ENCODE measurements around the gene SHB.

DNA sequence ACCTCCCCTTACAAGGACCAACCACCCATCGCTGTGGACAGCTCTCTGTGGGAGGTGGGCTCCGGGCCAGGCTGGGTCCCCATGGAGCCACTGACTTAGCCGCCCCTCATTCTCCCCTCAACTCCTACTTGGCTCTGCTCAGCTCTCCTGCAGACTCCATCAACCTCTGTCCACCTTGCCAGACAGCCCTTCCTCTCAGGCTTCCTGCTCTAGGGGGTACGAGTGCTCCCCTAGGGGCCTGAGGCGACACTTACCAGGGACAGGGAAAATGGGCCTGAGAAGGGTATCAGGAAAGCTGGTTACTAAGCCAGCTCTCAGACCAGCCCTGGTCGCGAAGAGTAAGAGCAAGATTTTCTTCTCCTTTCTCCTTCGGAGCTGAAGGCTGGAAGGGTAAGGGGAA, 43.9 kb downstream of the SHB start:
- TF ChIP-seq CTCF (IDR thresholded peaks at IDR 0.05) (no peak), POLR2A (IDR thresholded peaks at IDR 0.05) (no peak)

All from body of pancreas (tissue), 4 donors.